B cell (primary cell): ENCODE measurements around the gene ETV6.

Experiments used
- EZH2 ChIP-seq: IDR thresholded peaks from 2 replicates; pipeline ENCODE4 v1.6.1; 2012; ENCODE audit warnings: borderline replicate concordance, low read depth, mild to moderate bottlenecking, moderate library complexity, low read length; ENCODE audit not compliant: insufficient read depth, poor library complexity, severe bottlenecking
- TF ChIP-seq, protein P1 (sequence below): fragments of 200-600 bp; IDR thresholded peaks from one replicate; pipeline ENCODE4 v1.8.0; 2022; ENCODE audit warnings: antibody characterized with exemption, mild to moderate bottlenecking

DNA sequence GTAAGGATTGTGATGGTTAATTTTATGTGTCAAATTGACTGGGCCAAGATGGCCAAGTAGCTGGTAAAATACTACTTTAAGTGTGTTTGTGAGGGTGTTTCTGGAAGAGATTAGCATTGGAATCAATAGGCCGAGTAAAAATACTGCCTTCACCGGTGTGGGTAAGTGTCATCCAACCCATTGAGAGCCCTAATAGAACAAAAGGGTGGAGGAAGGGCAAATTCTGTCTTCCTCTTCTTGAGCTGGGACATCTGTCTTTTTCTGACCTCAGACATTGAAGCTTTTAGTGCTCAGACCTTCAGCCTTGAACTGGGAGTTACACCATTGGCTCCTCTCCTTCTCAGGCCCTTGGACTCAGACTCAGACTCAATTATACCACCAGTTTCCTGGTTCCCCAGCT is 8.0 kb upstream of the ETV6 start:
- TF ChIP-seq, protein P1, sequence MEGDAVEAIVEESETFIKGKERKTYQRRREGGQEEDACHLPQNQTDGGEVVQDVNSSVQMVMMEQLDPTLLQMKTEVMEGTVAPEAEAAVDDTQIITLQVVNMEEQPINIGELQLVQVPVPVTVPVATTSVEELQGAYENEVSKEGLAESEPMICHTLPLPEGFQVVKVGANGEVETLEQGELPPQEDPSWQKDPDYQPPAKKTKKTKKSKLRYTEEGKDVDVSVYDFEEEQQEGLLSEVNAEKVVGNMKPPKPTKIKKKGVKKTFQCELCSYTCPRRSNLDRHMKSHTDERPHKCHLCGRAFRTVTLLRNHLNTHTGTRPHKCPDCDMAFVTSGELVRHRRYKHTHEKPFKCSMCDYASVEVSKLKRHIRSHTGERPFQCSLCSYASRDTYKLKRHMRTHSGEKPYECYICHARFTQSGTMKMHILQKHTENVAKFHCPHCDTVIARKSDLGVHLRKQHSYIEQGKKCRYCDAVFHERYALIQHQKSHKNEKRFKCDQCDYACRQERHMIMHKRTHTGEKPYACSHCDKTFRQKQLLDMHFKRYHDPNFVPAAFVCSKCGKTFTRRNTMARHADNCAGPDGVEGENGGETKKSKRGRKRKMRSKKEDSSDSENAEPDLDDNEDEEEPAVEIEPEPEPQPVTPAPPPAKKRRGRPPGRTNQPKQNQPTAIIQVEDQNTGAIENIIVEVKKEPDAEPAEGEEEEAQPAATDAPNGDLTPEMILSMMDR: no peak
- no peak for TF ChIP-seq EZH2
